22Rv1 (cell line): Measurements from ENCODE around the gene CTNND2.

Source experiments
- CTCF ChIP-seq: fragments of 450-650 bp; IDR thresholded peaks from 2 replicates; pipeline ENCODE4 v1.5.1; 2017; ENCODE audit warnings: mild to moderate bottlenecking
- ZFX ChIP-seq: fragments of 450-650 bp; IDR thresholded peaks from 2 replicates; pipeline ENCODE4 v1.6.1; 2017; ENCODE audit warnings: antibody characterized with exemption, borderline replicate concordance

GRCh38 chr5:11547730-11548129, 356.5 kb downstream of the CTNND2 start:
- TF ChIP-seq CTCF, result no peak
- TF ChIP-seq ZFX, result no peak
